ENCODE measurements around the gene RESF1. TPM values are rescaled to one million over a fixed set of nuclear protein-coding genes. Genes with fewer than 3 reads are reported as not detected.

RESF1 gene
- total and polyA plus RNA-seq, 2 donors (not counting 1 experiment from before 2014, with no cell fraction given) = 12.6 to 12.7 TPM

GRCh38 chr12:31970199-31970598 lies 11.0 kb downstream of the RESF1 start:
- H3K9ac ChIP-seq (ENCODE audit: insufficient read depth, low read length) = no peak overlapping the region
- H2AFZ ChIP-seq (ENCODE audit: low read length) = no peak overlapping the region
- peaks cover 12% of the 10 kb centered on the region for H3K79me2 ChIP-seq (ENCODE audit: control insufficient read depth, insufficient read depth, low read length)
- no peak overlapping the region for H3K4me3 ChIP-seq (replicated peaks in 1 of 4; ENCODE audit: control extremely low read depth in 1 of 4, insufficient read depth in 1 of 4, low read depth in 3 of 4, low read length in 4 of 4)
- DNase-seq (ENCODE audit: low read depth in 2 of 2) = no peak
- no peaks in the 10 kb centered on the region for H3K4me1 ChIP-seq (ENCODE audit: control insufficient read depth, extremely low read depth, insufficient read depth, low read length)
- H3K36me3 ChIP-seq (ENCODE audit: control insufficient read depth, insufficient read depth, low read length) = no peaks in the 10 kb centered on the region
- no peak overlapping the region for H3K4me2 ChIP-seq (ENCODE audit: extremely low read depth, insufficient read depth, low read length)
- H3K27me3 ChIP-seq (ENCODE audit: control insufficient read depth, insufficient read depth, low read length) = no peaks in the 10 kb centered on the region
- H3K27ac ChIP-seq (ENCODE audit: insufficient read depth, low read length) = no peak overlapping the region
- TF ChIP-seq CTCF (conservative IDR thresholded peaks at IDR 0.05 in 1 of 2, IDR thresholded peaks at IDR 0.05 in 1 of 2; ENCODE audit: low read depth in 1 of 2, low read length in 2 of 2) (no peak), EZH2 (IDR thresholded peaks at IDR 0.05; ENCODE audit: low read length, missing control alignments) (no peak)
- no peaks in the 10 kb centered on the region for H4K20me1 ChIP-seq (ENCODE audit: control insufficient read depth, extremely low read depth, insufficient read depth, low read length)
- no peaks in the 10 kb centered on the region for H3K9me3 ChIP-seq (ENCODE audit: control insufficient read depth, insufficient read depth, low read depth, low read length)

- no peaks in the 10 kb centered on the region for H3K36me3 ChIP-seq (ENCODE audit: control insufficient read depth, insufficient read depth, low read length)
- no peaks in the 10 kb centered on the region for H3K27me3 ChIP-seq (ENCODE audit: control insufficient read depth, insufficient read depth, low read length)
- H3K9ac ChIP-seq (ENCODE audit: insufficient read depth, low read length) = no peak overlapping the region
- H3K4me3 ChIP-seq (replicated peaks in 1 of 4; ENCODE audit: control extremely low read depth in 1 of 4, insufficient read depth in 1 of 4, low read depth in 3 of 4, low read length in 4 of 4) = no peak overlapping the region
- no peak overlapping the region for H2AFZ ChIP-seq (ENCODE audit: low read length)
- H3K4me2 ChIP-seq (ENCODE audit: extremely low read depth, insufficient read depth, low read length) = no peak overlapping the region
- no peaks in the 10 kb centered on the region for H3K4me1 ChIP-seq (ENCODE audit: control insufficient read depth, extremely low read depth, insufficient read depth, low read length)
- DNase-seq (ENCODE audit: low read depth in 2 of 2) = no peak
- TF ChIP-seq CTCF (conservative IDR thresholded peaks at IDR 0.05 in 1 of 2, IDR thresholded peaks at IDR 0.05 in 1 of 2; ENCODE audit: low read depth in 1 of 2, low read length in 2 of 2) = no peak
- TF ChIP-seq EZH2 (IDR thresholded peaks at IDR 0.05; ENCODE audit: low read length, missing control alignments) = no peak
- H3K27ac ChIP-seq (ENCODE audit: insufficient read depth, low read length) = no peak overlapping the region
- H4K20me1 ChIP-seq (ENCODE audit: control insufficient read depth, extremely low read depth, insufficient read depth, low read length) = no peaks in the 10 kb centered on the region
- H3K9me3 ChIP-seq (ENCODE audit: control insufficient read depth, insufficient read depth, low read depth, low read length) = no peaks in the 10 kb centered on the region
- H3K79me2 ChIP-seq (ENCODE audit: control insufficient read depth, insufficient read depth, low read length) = peaks cover 3% of the 10 kb centered on the region
Measured at GRCh38 chr12:31973818-31974217, 14.6 kb downstream of the RESF1 start.

GRCh38 chr12:31974673-31975072 lies 15.5 kb downstream of the RESF1 start:
- Histone ChIP-seq H3K36me3 (ENCODE audit: control insufficient read depth, insufficient read depth, low read length) (no peaks in the 10 kb centered on the region), H3K27me3 (ENCODE audit: control insufficient read depth, insufficient read depth, low read length) (no peaks in the 10 kb centered on the region), H3K79me2 (ENCODE audit: control insufficient read depth, insufficient read depth, low read length) (no peaks in the 10 kb centered on the region), H3K27ac (ENCODE audit: insufficient read depth, low read length) (no peak overlapping the region), H3K9me3 (ENCODE audit: control insufficient read depth, insufficient read depth, low read depth, low read length) (no peaks in the 10 kb centered on the region), H3K4me1 (ENCODE audit: control insufficient read depth, extremely low read depth, insufficient read depth, low read length) (no peaks in the 10 kb centered on the region), H3K9ac (ENCODE audit: insufficient read depth, low read length) (no peak overlapping the region), H2AFZ (ENCODE audit: low read length) (no peak overlapping the region), H3K4me2 (ENCODE audit: extremely low read depth, insufficient read depth, low read length) (no peak overlapping the region), H4K20me1 (ENCODE audit: control insufficient read depth, extremely low read depth, insufficient read depth, low read length) (no peaks in the 10 kb centered on the region), H3K4me3 (replicated peaks in 1 of 4; ENCODE audit: control extremely low read depth in 1 of 4, insufficient read depth in 1 of 4, low read depth in 3 of 4, low read length in 4 of 4) (no peak overlapping the region)
- DNase-seq (ENCODE audit: low read depth in 2 of 2) = no peak
- TF ChIP-seq CTCF (conservative IDR thresholded peaks at IDR 0.05 in 1 of 2, IDR thresholded peaks at IDR 0.05 in 1 of 2; ENCODE audit: low read depth in 1 of 2, low read length in 2 of 2) (no peak), EZH2 (IDR thresholded peaks at IDR 0.05; ENCODE audit: low read length, missing control alignments) (no peak)

Data from fibroblast of lung (primary cell).